Measurements from ENCODE around the gene EVC2. TPM values are rescaled to one million over a fixed set of nuclear protein-coding genes. Genes with fewer than 3 reads are reported as not detected.

The EVC2 gene
- total RNA-seq, 1 donor from 2014 or later: 12.6 TPM

DNA sequence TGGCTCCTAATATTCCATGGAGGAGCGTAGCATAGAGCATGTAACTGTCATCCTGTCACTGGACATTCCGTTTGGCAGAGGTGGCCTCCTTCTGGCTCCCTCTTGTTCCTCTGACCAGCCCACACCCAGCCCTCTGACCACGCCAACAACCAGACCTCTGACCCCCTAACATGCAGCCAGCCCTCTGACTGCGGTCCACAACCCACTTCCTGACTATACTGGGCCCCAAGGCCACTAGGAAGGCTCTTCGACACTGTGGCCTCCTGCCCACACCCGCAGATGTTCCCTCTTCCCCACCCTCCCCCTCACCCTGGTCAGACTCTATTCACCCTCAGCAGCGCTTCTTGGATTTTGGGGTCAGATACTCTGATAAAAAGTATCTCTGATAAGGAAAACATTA is 141.4 kb downstream of the EVC2 start:
- no peaks in the 10 kb centered on the region for H3K27me3 ChIP-seq (ENCODE audit: control insufficient read depth, insufficient read depth, low read length)
- no peak for DNase-seq (ENCODE audit: low read depth)
- TF ChIP-seq, protein P1, sequence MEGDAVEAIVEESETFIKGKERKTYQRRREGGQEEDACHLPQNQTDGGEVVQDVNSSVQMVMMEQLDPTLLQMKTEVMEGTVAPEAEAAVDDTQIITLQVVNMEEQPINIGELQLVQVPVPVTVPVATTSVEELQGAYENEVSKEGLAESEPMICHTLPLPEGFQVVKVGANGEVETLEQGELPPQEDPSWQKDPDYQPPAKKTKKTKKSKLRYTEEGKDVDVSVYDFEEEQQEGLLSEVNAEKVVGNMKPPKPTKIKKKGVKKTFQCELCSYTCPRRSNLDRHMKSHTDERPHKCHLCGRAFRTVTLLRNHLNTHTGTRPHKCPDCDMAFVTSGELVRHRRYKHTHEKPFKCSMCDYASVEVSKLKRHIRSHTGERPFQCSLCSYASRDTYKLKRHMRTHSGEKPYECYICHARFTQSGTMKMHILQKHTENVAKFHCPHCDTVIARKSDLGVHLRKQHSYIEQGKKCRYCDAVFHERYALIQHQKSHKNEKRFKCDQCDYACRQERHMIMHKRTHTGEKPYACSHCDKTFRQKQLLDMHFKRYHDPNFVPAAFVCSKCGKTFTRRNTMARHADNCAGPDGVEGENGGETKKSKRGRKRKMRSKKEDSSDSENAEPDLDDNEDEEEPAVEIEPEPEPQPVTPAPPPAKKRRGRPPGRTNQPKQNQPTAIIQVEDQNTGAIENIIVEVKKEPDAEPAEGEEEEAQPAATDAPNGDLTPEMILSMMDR (IDR thresholded peaks at IDR 0.05; ENCODE audit: insufficient read depth, low read length, poor library complexity, severe bottlenecking): no peak

DNA sequence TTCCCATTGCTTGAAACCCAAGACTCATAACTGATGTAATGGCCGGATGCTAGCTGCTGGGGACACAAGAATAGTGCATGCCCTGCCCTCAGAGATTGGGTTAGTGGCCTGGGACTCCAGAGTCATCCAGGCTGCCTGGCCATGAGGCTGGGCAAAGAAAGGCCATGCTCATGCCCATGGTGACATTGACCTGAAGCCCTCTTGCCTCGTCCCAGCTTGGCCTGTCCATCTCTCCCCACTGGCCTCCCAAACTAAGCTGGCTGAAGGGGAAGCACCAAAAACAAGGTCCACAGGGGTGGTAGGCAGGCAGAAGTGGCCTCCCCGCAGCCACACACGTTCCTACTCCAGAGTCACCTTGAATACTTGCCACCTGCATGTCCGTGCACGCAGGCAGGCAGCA is 141.8 kb downstream of the EVC2 start:
- TF ChIP-seq, protein P1 (IDR thresholded peaks at IDR 0.05; ENCODE audit: insufficient read depth, low read length, poor library complexity, severe bottlenecking): no peak
- peaks cover 1% of the 10 kb centered on the region for H3K36me3 ChIP-seq (ENCODE audit: control insufficient read depth, insufficient read depth, low read length)
- no peaks in the 10 kb centered on the region for H3K27me3 ChIP-seq (ENCODE audit: control insufficient read depth, insufficient read depth, low read length)
- H3K4me3 ChIP-seq (ENCODE audit: low read depth, low read length): no peak overlapping the region
- no peak for DNase-seq (ENCODE audit: low read depth)

More for the DNA sequence above, 141.4 kb downstream of the EVC2 start:
- no peak overlapping the region for H3K4me3 ChIP-seq (ENCODE audit: low read depth, low read length)
- H3K36me3 ChIP-seq (ENCODE audit: control insufficient read depth, insufficient read depth, low read length): peaks cover 1% of the 10 kb centered on the region

DNA sequence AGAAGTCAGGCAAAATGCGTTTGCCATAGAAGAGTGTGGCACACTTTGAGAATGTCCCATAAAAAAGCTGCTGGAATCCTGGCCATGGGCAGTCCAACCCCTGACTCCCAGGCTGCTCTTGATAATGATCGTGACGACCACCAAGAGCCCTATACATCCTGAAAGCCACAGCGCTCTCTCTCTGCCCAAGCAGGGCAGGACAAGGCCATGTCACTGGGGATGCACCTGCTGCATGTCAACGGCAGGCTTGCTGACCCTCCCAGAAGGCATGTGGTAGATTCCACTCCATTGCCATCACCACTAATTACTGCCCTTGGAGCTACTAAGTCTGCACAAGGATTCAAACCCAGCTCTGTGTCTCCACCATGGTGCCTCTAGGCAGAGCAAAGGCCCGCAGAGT is 144.5 kb downstream of the EVC2 start:
- TF ChIP-seq, protein P1 (IDR thresholded peaks at IDR 0.05; ENCODE audit: insufficient read depth, low read length, poor library complexity, severe bottlenecking): no peak
- Histone ChIP-seq H3K4me3 (ENCODE audit: low read depth, low read length) (no peak overlapping the region), H3K27me3 (ENCODE audit: control insufficient read depth, insufficient read depth, low read length) (no peaks in the 10 kb centered on the region), H3K36me3 (ENCODE audit: control insufficient read depth, insufficient read depth, low read length) (peaks cover 1% of the 10 kb centered on the region)
- DNase-seq (ENCODE audit: low read depth): no peak

GRCh38 chr4:5562476-5562875 is 145.9 kb downstream of the EVC2 start:
- DNase-seq (ENCODE audit: low read depth): no peak
- no peaks in the 10 kb centered on the region for H3K27me3 ChIP-seq (ENCODE audit: control insufficient read depth, insufficient read depth, low read length)
- TF ChIP-seq, protein P1 (IDR thresholded peaks at IDR 0.05; ENCODE audit: insufficient read depth, low read length, poor library complexity, severe bottlenecking): no peak
- H3K36me3 ChIP-seq (ENCODE audit: control insufficient read depth, insufficient read depth, low read length): no peaks in the 10 kb centered on the region
- H3K4me3 ChIP-seq (ENCODE audit: low read depth, low read length): no peak overlapping the region

DNA sequence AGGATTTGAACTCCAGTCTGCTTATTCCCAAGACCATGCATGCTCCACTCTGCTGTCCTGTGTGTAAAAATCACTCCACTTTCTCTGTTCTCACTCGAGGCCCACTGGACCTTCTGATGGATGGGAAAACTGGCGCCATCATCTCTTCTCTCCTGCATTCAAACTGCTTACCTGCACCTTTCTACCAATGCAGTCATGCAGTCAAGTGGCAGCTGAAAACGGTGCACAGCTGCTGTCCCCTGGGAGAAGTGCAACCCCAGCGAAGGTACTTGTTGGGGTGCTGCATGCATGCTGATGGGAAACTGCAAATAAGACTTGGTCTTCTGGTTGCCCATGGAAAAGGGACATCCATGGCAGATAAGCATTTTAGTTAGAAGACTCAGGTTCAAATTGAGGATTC is 147.1 kb downstream of the EVC2 start:
- H3K27me3 ChIP-seq (ENCODE audit: control insufficient read depth, insufficient read depth, low read length): no peaks in the 10 kb centered on the region
- TF ChIP-seq, protein P1 (IDR thresholded peaks at IDR 0.05; ENCODE audit: insufficient read depth, low read length, poor library complexity, severe bottlenecking): no peak

DNA sequence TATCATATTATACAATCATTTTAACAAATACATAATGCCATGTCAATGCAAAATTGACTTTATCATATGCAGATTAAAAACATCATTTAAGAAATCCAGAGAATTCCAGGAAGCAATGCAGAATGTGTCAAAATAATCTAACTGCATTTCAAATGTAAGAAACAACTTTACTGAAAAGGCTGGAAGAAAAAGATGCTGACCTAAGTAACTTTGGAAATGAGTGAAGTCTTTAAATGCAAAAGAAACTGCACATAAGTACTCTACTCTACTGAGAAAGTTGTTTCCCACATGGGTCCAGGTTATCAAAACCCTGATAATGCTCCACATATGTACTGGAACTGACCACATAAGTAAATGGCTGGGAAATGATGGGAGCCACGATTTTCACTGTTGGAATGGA is 149.9 kb downstream of the EVC2 start:
- TF ChIP-seq, protein P1 (IDR thresholded peaks at IDR 0.05; ENCODE audit: insufficient read depth, low read length, poor library complexity, severe bottlenecking): no peak
- H3K27me3 ChIP-seq (ENCODE audit: control insufficient read depth, insufficient read depth, low read length): no peaks in the 10 kb centered on the region
- H3K4me3 ChIP-seq (ENCODE audit: low read depth, low read length): no peak overlapping the region
- DNase-seq (ENCODE audit: low read depth): no peak
- H3K36me3 ChIP-seq (ENCODE audit: control insufficient read depth, insufficient read depth, low read length): no peaks in the 10 kb centered on the region

More for the DNA sequence above, 147.1 kb downstream of the EVC2 start:
- Histone ChIP-seq H3K4me3 (ENCODE audit: low read depth, low read length) (no peak overlapping the region), H3K36me3 (ENCODE audit: control insufficient read depth, insufficient read depth, low read length) (no peaks in the 10 kb centered on the region)
- no peak for DNase-seq (ENCODE audit: low read depth)

Data from kidney epithelial cell (primary cell).